GM19467 (cell line): ENCODE results near the gene LRRC2.
"Not testable (repeated sequence)": the region's sequence is repeated elsewhere in the genome, so short reads cannot be mapped to it uniquely, and the experiment has no call there.

Source experiments
- ATAC-seq: cut with Tn5 transposase; IDR thresholded peaks from one replicate; pipeline ENCODE4 v1.9.1; 2021; ENCODE audit warnings: mild to moderate bottlenecking, moderate library complexity; ENCODE audit not compliant: unreplicated experiment

LRRC2 gene

GRCh38 chr3:46584598-46585467 lies 18.7 kb upstream of the LRRC2 start:
- ATAC-seq = no peak

DNA sequence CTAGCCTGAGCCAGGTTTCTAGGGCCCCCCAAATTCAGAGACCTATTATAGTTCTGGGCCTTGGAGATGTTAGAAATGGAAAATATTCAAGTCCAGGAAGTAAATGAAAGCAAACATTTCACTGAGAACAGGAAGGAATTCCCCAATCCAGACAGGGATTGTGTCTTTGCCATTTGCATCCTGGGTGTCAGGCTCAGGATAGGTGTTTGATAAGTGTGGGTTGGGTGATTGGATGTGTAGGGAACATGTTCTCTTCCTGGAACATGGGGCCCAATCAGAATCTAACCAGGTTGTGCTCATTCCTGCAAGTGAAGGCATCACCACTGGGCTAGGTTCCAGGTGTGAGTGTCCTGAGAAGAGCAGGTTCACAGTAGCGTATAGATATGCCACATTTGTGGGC lies 14.6 kb upstream of the LRRC2 start:
- no peak for ATAC-seq

- no peak for ATAC-seq
Measured at GRCh38 chr3:46579756-46580286, 13.7 kb upstream of the LRRC2 start.

GRCh38 chr3:46578973-46579755 lies 13.1 kb upstream of the LRRC2 start:
- no peak for ATAC-seq

GRCh38 chr3:46577580-46578249 lies 11.6 kb upstream of the LRRC2 start:
- not testable (repeated sequence) for ATAC-seq

- ATAC-seq = no peak
Measured at GRCh38 chr3:46576879-46577278, 10.8 kb upstream of the LRRC2 start.

- no peak for ATAC-seq
Measured at GRCh38 chr3:46576386-46576785, 10.3 kb upstream of the LRRC2 start.

DNA sequence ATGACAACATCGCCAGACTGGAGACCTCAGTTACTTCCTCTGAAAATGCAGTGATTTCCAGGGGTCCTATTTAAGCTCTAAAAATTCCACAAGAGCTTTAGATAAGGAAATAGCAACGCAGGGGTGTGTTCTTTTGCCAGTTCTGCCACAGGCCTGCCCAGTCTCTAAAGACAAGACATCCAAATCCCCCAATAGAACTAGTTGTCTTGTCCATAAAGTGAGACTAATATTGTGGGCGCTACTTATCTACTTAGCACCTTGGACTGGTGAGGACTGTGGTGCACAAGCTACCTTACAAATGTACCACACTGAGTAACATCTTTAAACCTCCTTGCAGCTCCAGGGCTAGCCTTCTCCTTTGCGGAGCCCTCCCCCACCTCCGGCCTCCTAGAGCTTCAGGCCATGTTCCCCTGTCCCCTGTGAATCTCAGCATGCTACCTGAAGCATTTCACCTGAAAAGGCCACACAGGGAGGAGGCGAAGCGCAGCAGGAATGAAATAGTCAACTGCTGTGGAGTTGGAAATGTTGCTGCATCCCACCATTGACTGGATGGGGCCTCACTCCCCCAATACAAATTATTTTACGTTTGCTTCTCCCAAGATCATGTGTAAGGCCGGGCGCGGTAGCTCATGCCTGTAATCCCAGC lies 9.6 kb upstream of the LRRC2 start:
- ATAC-seq = no peak

DNA sequence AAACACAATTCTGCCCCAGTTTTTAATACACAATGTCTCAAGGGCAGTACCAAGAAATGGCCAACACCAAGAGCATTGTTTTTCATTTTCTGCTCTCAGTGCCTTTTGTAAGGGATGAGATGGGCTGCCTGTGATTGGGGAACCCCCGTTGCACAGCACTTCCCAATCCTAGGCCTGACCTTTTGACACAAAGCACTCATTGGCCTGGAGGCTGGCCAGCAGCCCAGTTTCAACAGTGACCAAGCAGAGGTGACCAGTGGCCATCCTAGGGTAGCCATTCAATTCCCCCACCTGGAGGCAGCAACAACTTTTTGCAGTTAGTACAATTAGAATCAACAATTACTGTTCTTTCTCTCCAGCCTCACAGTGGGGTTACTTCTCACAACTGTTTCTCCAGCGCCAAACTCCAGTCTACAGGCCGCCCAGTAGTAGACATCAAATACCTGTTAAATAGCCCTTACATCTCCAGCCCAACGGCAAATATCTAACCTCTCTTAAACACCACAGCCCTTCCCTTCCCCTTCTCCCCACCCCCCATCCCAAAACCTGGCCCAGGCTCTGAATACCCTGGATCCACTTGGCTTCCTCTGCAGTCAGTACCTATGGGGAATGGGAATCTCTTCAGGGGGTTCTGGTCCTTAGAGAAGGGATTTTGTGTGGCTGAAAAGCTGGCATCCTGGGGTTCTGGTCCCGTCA lies 8.9 kb upstream of the LRRC2 start:
- ATAC-seq = no peak

DNA sequence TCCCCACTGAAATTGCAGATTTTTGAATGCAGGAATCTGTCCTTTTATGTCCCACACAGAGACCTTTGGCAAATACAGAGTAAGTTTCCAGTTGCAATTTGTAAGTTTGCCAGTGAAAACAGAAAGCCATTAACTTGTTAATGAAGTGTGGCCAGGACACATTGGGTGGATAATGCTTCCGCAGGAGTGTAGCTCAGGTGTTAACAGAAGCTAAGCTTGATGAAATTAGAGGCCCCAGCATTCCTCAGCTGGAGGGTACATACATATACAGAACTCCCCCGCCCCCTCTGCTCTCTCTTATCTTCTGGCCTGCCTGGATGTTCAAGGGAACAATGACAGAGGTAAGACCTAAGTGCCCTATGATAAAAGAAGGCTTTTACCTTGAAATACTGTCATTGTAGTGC lies 8.1 kb upstream of the LRRC2 start:
- no peak for ATAC-seq

GRCh38 chr3:46573701-46574100 lies 7.6 kb upstream of the LRRC2 start:
- ATAC-seq = no peak

DNA sequence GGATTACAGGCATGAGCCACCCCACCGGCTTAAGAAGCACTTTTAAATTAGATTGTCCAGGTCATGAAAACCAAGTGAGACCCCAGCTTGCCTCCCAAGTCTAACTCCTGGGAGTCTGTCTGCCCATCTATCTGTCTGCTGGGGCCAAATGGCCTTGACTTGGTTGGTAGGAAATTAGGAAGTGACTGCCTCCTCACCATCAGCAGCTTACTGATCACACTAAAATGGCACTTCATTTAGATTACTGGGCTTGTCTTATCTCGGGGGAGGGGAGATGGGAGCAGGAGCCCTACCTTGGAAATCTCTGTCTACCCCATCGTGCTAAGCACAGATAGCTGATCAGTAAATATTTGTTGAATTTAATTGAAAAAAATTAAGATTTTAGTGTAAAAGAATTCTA lies 5.6 kb upstream of the LRRC2 start:
- ATAC-seq = no peak

- no peak for ATAC-seq
Measured at GRCh38 chr3:46565607-46566039, 479 bp downstream of the LRRC2 start.

DNA sequence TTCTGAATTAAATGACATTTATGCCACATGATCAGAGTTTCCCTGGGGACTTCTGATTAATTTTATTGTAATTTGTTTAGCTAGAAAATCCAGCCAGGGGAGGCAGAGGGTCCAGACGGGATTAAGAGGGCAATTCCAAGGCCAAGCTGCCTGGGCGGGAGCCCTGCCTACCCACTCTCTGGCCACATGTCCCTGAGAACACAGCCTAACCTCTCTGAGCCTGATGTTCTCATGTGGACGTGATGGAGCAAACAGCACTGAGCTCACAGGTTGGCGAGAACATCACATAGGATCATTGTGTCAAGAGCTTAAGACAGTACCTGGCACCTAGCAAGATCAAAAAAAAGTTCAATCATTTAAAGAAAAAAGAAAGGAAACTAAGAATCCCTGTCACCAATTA lies 1.0 kb downstream of the LRRC2 start:
- ATAC-seq = no peak

- no peak for ATAC-seq
Measured at GRCh38 chr3:46564190-46565021, 1.7 kb downstream of the LRRC2 start.

- no peak for ATAC-seq
Measured at GRCh38 chr3:46561951-46562350, 4.2 kb downstream of the LRRC2 start.

DNA sequence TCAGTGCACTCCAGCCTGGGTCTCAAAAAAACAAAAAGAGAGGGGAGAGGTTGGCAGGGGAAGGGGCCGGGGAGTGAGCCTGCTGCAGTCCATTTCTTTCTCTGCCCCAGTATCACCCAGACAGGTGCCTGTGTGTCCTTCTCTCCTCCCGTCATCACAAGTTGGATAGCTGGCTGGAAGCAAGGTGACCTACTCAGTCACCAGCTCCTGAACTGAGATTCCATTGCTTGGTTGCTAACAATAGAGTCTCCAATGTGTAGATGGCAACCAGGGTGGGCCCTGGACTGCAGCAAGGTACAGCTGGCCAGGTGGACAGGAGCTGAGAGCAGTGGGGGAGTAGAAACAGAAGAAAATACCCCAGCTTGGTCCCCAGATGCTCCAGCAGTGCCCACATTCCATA lies 4.6 kb downstream of the LRRC2 start:
- no peak for ATAC-seq

DNA sequence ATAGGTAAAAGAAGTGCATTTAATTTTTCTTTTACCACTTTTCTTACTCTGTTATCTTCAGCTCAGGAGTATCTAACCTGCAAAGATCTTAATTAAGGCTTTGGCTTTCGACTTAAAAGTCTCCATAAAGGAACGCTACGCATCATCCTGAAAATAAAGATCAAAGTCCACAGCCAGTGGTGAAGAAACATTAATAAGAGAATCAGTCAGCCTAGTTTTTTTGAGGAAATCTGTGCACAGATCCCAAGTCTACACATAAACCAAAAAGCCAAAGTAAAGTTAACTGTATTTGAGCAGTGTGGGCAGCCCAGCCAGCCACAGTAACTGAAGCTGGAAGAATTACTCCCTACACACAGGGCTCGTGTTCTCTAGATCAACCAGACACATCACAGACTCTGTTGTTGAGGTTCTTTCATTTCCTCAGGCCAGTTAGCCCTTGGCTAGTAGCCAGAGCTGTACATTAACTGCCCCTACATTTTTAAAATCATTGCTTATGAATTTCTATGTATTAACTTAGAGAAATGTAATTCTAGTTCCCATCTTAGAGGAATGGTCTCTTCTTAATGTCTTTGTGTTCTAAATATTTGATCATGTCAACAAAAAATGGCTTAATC lies 6.9 kb downstream of the LRRC2 start:
- no peak for ATAC-seq
